HEK293 (cell line): ENCODE measurements around the gene NANS.

Experiments used
- CTCF ChIA-PET: fragments of 350-600 bp; formaldehyde crosslinking; extraction: SDS; loops from one replicate; lab custom pipeline; 2021; ENCODE audit warnings: antibody characterized with exemption; lab: Yijun Ruan, JAX
- POLR2A ChIA-PET: fragments of 300-600 bp; formaldehyde crosslinking; extraction: SDS; loops from one replicate; lab custom pipeline; 2020; ENCODE audit warnings: antibody characterized with exemption, inconsistent platforms; lab: Yijun Ruan, JAX
- H3K27ac ChIP-seq: fragments of 200-500 bp; sonication (Bioruptor generic); 2 replicates; pipeline ENCODE4 v1.5.1; 2014; ENCODE audit warnings: low read depth, low read length, control low read depth, inconsistent platforms; ENCODE audit errors: extremely low read depth
- H3K36me3 ChIP-seq, 2 experiments: fragments of 200-500 bp in 1 of 2; sonication (Bioruptor generic) in 1 of 2; 1 replicate in 1 of 2; 2 replicates in 1 of 2; pipeline ENCODE4 v1.5.1; 2014 to 2017; ENCODE audit warnings: inconsistent platforms in 2 of 2, low read length in 2 of 2; ENCODE audit not compliant: control insufficient read depth in 2 of 2, insufficient read depth in 1 of 2
- H3K4me1 ChIP-seq: fragments of 200-500 bp; sonication (Bioruptor generic); 2 replicates; pipeline ENCODE4 v1.5.1; 2014; ENCODE audit warnings: mild to moderate bottlenecking, low read length, inconsistent platforms; ENCODE audit not compliant: control insufficient read depth, insufficient read depth
- H3K4me3 ChIP-seq: 2 replicates; pipeline ENCODE4 v1.5.1; 2011; ENCODE audit warnings: low read depth, mild to moderate bottlenecking, control low read depth, low read length, moderate library complexity
- H3K9me3 ChIP-seq: fragments of 200-500 bp; sonication (Bioruptor generic); 2 replicates; pipeline ENCODE4 v1.5.1; 2014; ENCODE audit warnings: low read depth, low read length, inconsistent platforms; ENCODE audit not compliant: control insufficient read depth, insufficient read depth
- HOXC10 ChIP-seq: sonication (generic); formaldehyde crosslinking; IDR thresholded peaks from 2 replicates; pipeline ENCODE4 v1.8.1; 2023; ENCODE audit warnings: mild to moderate bottlenecking, missing genetic modification reagents
- ZFP37 ChIP-seq: fragments of 450-650 bp; formaldehyde crosslinking; IDR thresholded peaks from 2 replicates; pipeline ENCODE4 v1.5.1; 2016; ENCODE audit warnings: missing biosample characterization, missing genetic modification characterization
- ZNF10 ChIP-seq: fragments of 450-650 bp; formaldehyde crosslinking; IDR thresholded peaks from 2 replicates; pipeline ENCODE4 v1.5.1; 2017; ENCODE audit warnings: missing biosample characterization, missing genetic modification characterization
- ZNF140 ChIP-seq: fragments of 450-650 bp; formaldehyde crosslinking; IDR thresholded peaks from 2 replicates; pipeline ENCODE4 v1.5.1; 2016; ENCODE audit warnings: missing biosample characterization, missing genetic modification characterization
- ZNF184 ChIP-seq: fragments of 450-650 bp; IDR thresholded peaks from 2 replicates; pipeline ENCODE4 v1.5.1; 2018; ENCODE audit warnings: missing biosample characterization, mild to moderate bottlenecking, missing genetic modification characterization
- ZNF311 ChIP-seq: fragments of 450-650 bp; formaldehyde crosslinking; IDR thresholded peaks from 2 replicates; pipeline ENCODE4 v1.5.1; 2017; ENCODE audit warnings: missing biosample characterization, missing genetic modification characterization, borderline replicate concordance
- ZNF341 ChIP-seq: fragments of 450-650 bp; formaldehyde crosslinking; IDR thresholded peaks from 2 replicates; pipeline ENCODE4; 2016; ENCODE audit warnings: low read depth, missing biosample characterization, missing genetic modification characterization
- ZNF510 ChIP-seq: fragments of 450-650 bp; formaldehyde crosslinking; IDR thresholded peaks from 2 replicates; pipeline ENCODE4 v1.5.1; 2018; ENCODE audit warnings: mild to moderate bottlenecking, missing genetic modification characterization, missing biosample characterization; ENCODE audit not compliant: insufficient replicate concordance
- ZNF560 ChIP-seq: fragments of 450-650 bp; formaldehyde crosslinking; IDR thresholded peaks from 2 replicates; pipeline ENCODE4 v1.5.1; 2017; ENCODE audit warnings: missing biosample characterization, missing genetic modification characterization, borderline replicate concordance
- ZNF785 ChIP-seq: fragments of 450-650 bp; formaldehyde crosslinking; IDR thresholded peaks from 2 replicates; pipeline ENCODE4 v1.5.1; 2016; ENCODE audit warnings: missing biosample characterization, missing genetic modification characterization
- TF ChIP-seq, protein P1 (sequence below): fragments of 450-650 bp; formaldehyde crosslinking; IDR thresholded peaks from 2 replicates; pipeline ENCODE4 v1.5.1; 2016; ENCODE audit warnings: missing biosample characterization, missing genetic modification characterization, borderline replicate concordance
- TF ChIP-seq, protein P2 (sequence below): fragments of 450-650 bp; IDR thresholded peaks from 2 replicates; pipeline ENCODE4 v1.5.1; 2018; ENCODE audit warnings: missing biosample characterization, mild to moderate bottlenecking, missing genetic modification characterization
- TF ChIP-seq, protein P3 (sequence below): fragments of 450-650 bp; formaldehyde crosslinking; IDR thresholded peaks from 2 replicates; pipeline ENCODE4 v1.5.1; 2016; ENCODE audit warnings: missing biosample characterization, missing genetic modification characterization

NANS gene

DNA sequence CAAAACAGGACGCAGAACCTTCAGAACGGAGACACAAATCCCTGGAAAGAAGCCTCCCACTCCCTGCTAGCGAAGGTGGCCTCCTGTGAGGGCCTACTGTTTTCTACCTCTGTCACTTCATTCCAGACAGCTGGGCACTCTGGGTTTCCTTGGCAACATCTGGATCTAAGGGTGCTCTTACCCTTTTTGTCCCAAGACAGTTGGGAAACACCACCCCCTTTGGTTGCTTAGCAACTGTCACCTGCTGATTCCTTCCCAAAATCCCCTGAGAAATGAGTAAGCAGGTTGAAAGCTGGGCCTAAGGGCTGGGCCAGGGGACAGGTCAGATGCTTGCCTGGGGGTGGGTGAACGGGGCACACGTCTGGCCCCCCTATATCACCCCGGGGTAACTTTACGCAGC, 29.4 kb downstream of the NANS start:
- Histone ChIP-seq H3K4me3 (no peak overlapping the region), H3K4me1 (no peaks in the 10 kb centered on the region; the same call in 1 of the 2 replicates), H3K9me3 (no peaks in the 10 kb centered on the region), H3K27ac (no peak overlapping the region), H3K36me3 (peaks cover 3 to 59% of the 10 kb centered on the region in 2 experiments; a peak in 2 of 3 replicates)
- CTCF ChIA-PET = interaction anchor here (3.4 kb wide), 1 partner anchor 12 kb away, joined by 22 read pairs; no protein-coding TSS in a partner anchor
- TF ChIP-seq ZNF341 (tag by site-specific recombination) (no peak), ZFP37 (tag by site-specific recombination) (no peak), ZNF785 (tag by site-specific recombination) (no peak), ZNF10 (tag by site-specific recombination) (0 out of 2 replicates have a peak, but pooled peaks have one; percentile 30)
- POLR2A ChIA-PET = interaction anchor here (1.0 kb wide), 1 partner anchor 171 kb away, joined by 3 read pairs; no protein-coding TSS in a partner anchor

- CTCF ChIA-PET = interaction anchor here (1.1 to 3.4 kb wide), 2 partner anchors 12 to 86 kb away, joined by 3 to 22 read pairs; no protein-coding TSS in a partner anchor
- Histone ChIP-seq H3K9me3 (no peaks in the 10 kb centered on the region), H3K27ac (no peak overlapping the region), H3K36me3 (peaks cover 3 to 54% of the 10 kb centered on the region in 2 experiments; a peak in 2 of 3 replicates), H3K4me1 (no peaks in the 10 kb centered on the region; the same call in 1 of the 2 replicates), H3K4me3 (no peak overlapping the region)
- POLR2A ChIA-PET = no interaction called here
- no peak for TF ChIP-seq HOXC10 (CRISPR knock-in tag)
- no peak for TF ChIP-seq ZNF140 (tag by site-specific recombination)
- TF ChIP-seq, protein P1, sequence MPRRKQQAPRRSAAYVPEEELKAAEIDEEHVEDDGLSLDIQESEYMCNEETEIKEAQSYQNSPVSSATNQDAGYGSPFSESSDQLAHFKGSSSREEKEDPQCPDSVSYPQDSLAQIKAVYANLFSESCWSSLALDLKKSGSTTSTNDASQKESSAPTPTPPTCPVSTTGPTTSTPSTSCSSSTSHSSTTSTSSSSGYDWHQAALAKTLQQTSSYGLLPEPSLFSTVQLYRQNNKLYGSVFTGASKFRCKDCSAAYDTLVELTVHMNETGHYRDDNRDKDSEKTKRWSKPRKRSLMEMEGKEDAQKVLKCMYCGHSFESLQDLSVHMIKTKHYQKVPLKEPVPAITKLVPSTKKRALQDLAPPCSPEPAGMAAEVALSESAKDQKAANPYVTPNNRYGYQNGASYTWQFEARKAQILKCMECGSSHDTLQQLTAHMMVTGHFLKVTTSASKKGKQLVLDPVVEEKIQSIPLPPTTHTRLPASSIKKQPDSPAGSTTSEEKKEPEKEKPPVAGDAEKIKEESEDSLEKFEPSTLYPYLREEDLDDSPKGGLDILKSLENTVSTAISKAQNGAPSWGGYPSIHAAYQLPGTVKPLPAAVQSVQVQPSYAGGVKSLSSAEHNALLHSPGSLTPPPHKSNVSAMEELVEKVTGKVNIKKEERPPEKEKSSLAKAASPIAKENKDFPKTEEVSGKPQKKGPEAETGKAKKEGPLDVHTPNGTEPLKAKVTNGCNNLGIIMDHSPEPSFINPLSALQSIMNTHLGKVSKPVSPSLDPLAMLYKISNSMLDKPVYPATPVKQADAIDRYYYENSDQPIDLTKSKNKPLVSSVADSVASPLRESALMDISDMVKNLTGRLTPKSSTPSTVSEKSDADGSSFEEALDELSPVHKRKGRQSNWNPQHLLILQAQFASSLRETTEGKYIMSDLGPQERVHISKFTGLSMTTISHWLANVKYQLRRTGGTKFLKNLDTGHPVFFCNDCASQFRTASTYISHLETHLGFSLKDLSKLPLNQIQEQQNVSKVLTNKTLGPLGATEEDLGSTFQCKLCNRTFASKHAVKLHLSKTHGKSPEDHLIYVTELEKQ (tag by site-specific recombination) = no peak
- TF ChIP-seq, protein P2, sequence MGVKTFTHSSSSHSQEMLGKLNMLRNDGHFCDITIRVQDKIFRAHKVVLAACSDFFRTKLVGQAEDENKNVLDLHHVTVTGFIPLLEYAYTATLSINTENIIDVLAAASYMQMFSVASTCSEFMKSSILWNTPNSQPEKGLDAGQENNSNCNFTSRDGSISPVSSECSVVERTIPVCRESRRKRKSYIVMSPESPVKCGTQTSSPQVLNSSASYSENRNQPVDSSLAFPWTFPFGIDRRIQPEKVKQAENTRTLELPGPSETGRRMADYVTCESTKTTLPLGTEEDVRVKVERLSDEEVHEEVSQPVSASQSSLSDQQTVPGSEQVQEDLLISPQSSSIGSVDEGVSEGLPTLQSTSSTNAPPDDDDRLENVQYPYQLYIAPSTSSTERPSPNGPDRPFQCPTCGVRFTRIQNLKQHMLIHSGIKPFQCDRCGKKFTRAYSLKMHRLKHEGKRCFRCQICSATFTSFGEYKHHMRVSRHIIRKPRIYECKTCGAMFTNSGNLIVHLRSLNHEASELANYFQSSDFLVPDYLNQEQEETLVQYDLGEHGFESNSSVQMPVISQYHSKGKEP (tag by site-specific recombination) = no peak
- TF ChIP-seq ZNF311 (tag by site-specific recombination) = no peak
- no peak for TF ChIP-seq ZNF184 (tag by site-specific recombination)
- no peak for TF ChIP-seq ZNF510 (tag by site-specific recombination)
- no peak for TF ChIP-seq ZNF560 (tag by site-specific recombination)
- TF ChIP-seq, protein P3, sequence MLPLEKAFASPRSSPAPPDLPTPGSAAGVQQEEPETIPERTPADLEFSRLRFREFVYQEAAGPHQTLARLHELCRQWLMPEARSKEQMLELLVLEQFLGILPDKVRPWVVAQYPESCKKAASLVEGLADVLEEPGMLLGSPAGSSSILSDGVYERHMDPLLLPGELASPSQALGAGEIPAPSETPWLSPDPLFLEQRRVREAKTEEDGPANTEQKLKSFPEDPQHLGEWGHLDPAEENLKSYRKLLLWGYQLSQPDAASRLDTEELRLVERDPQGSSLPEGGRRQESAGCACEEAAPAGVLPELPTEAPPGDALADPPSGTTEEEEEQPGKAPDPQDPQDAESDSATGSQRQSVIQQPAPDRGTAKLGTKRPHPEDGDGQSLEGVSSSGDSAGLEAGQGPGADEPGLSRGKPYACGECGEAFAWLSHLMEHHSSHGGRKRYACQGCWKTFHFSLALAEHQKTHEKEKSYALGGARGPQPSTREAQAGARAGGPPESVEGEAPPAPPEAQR (tag by site-specific recombination) = no peak
Observed at GRCh38 chr9:98086461-98086860, 29.9 kb downstream of the NANS start.
